PFSK-1 (cell line): ENCODE measurements around the gene SLC6A13.

Experiments
- FOXP2 ChIP-seq: optimal IDR thresholded peaks from 2 replicates; pipeline ENCODE3; 2011; ENCODE audit warnings: borderline replicate concordance, control low read depth, inconsistent platforms; ENCODE audit not compliant: insufficient read depth; ENCODE audit errors: extremely low read length, extremely low read depth
- POLR2AphosphoS5 ChIP-seq: IDR thresholded peaks from 2 replicates; pipeline ENCODE4 v1.6.1; 2012; ENCODE audit warnings: low read depth, mild to moderate bottlenecking, control low read depth, low read length, moderate library complexity
- REST ChIP-seq, 2 experiments: IDR thresholded peaks; 2 replicates each; pipeline versions ENCODE4 v1.6.1 to v1.8.0; 2011 to 2012; ENCODE audit warnings: low read depth in 2 of 2, low read length in 2 of 2, control low read depth in 1 of 2, inconsistent platforms in 1 of 2, mild to moderate bottlenecking in 1 of 2, moderate library complexity in 1 of 2; ENCODE audit not compliant: insufficient read depth in 1 of 2
- SIN3A ChIP-seq: IDR thresholded peaks from 2 replicates; pipeline ENCODE4 v1.6.1; 2012; ENCODE audit warnings: mild to moderate bottlenecking, low read length, moderate library complexity, borderline replicate concordance; ENCODE audit not compliant: insufficient read depth
- TAF1 ChIP-seq: IDR thresholded peaks from 2 replicates; pipeline ENCODE4 v1.6.1; 2012; ENCODE audit warnings: low read length, control low read depth, borderline replicate concordance; ENCODE audit not compliant: insufficient read depth

SLC6A13 gene

GRCh38 chr12:293199-293598 lies 30.6 kb upstream of the SLC6A13 start:
- no peak for TF ChIP-seq SIN3A
- TF ChIP-seq POLR2AphosphoS5: no peak

GRCh38 chr12:292186-292585 lies 29.6 kb upstream of the SLC6A13 start:
- TF ChIP-seq SIN3A (no peak), REST (IDR thresholded peaks at IDR 0.05; ENCODE audit: insufficient read depth in 1 of 2, low read depth in 2 of 2, low read length in 2 of 2) (no peak), FOXP2 (no peak), POLR2AphosphoS5 (no peak), TAF1 (no peak)

- TF ChIP-seq SIN3A (no peak), FOXP2 (no peak), POLR2AphosphoS5 (no peak), TAF1 (no peak), REST (IDR thresholded peaks at IDR 0.05; ENCODE audit: insufficient read depth in 1 of 2, low read depth in 2 of 2, low read length in 2 of 2) (no peak)
Measured at GRCh38 chr12:291153-291723, 28.6 kb upstream of the SLC6A13 start.

- TF ChIP-seq TAF1 (no peak), REST (IDR thresholded peaks at IDR 0.05; ENCODE audit: insufficient read depth in 1 of 2, low read depth in 2 of 2, low read length in 2 of 2) (no peak), SIN3A (no peak), POLR2AphosphoS5 (no peak), FOXP2 (no peak)
Measured at GRCh38 chr12:288687-289086, 26.1 kb upstream of the SLC6A13 start.

- no peak for TF ChIP-seq SIN3A
- no peak for TF ChIP-seq REST (IDR thresholded peaks at IDR 0.05; ENCODE audit: insufficient read depth in 1 of 2, low read depth in 2 of 2, low read length in 2 of 2)
- no peak for TF ChIP-seq FOXP2
- no peak for TF ChIP-seq TAF1
- TF ChIP-seq POLR2AphosphoS5: no peak
Measured at GRCh38 chr12:286531-287300, 24.1 kb upstream of the SLC6A13 start.
